ENCODE results near the gene MAP3K14.

GRCh38 chr17:45296833-45297124 lies 20.0 kb downstream of the MAP3K14 start:
- no peak for TF ChIP-seq CTCF (IDR thresholded peaks at IDR 0.05)
- TF ChIP-seq POLR2A (IDR thresholded peaks at IDR 0.05), result no peak

All from suprapubic skin (tissue), 3 donors.